Measurements from ENCODE around the gene LMAN2L. TPM values are rescaled to one million over a fixed set of nuclear protein-coding genes. Genes with fewer than 3 reads are reported as not detected.

LMAN2L gene
- total and polyA plus RNA-seq, 8 donors = 1.4 to 17.1 (median 6.0) TPM

GRCh38 chr2:96697476-96697875, 42.4 kb downstream of the LMAN2L start:
- Histone ChIP-seq H3K27ac (no peak overlapping the region), H3K4me1 (no peaks in the 10 kb centered on the region), H3K4me3 (no peak overlapping the region), H3K36me3 (peaks cover 0 to 18% (median 11%) of the 10 kb centered on the region in 4 donors), H3K27me3 (no peaks in the 10 kb centered on the region), H3K9me3 (no peaks in the 10 kb centered on the region)
- no peak for TF ChIP-seq EP300 (IDR thresholded peaks at IDR 0.05)
- no peak for TF ChIP-seq POLR2AphosphoS5 (IDR thresholded peaks at IDR 0.05)
- no peak for TF ChIP-seq CTCF (IDR thresholded peaks at IDR 0.05)
- no peak for DNase-seq
- WGBS, 5 donors = 80 to 96% (median 87%) methylated on average over 1 to 2 of the region's 2 CpGs
- intact Hi-C loops (cut with DNase I; ENCODE audit: low total_unique reads) = no loop called here

- no peaks in the 10 kb centered on the region for H3K4me1 ChIP-seq
- no peak for TF ChIP-seq POLR2A (IDR thresholded peaks at IDR 0.05)
- TF ChIP-seq EP300 (IDR thresholded peaks at IDR 0.05) = no peak
- no peak for TF ChIP-seq POLR2AphosphoS5 (IDR thresholded peaks at IDR 0.05)
- TF ChIP-seq CTCF (IDR thresholded peaks at IDR 0.05) = no peak
- H3K27ac ChIP-seq = no peak overlapping the region
- no peak overlapping the region for H3K4me3 ChIP-seq
- 82 to 92% (median 86%) methylated on average over 15 of the region's 15 CpGs for WGBS, 5 donors
- peaks cover 0 to 3% (median 0%) of the 10 kb centered on the region in 4 donors for H3K36me3 ChIP-seq
- no peaks in the 10 kb centered on the region for H3K27me3 ChIP-seq
- H3K9me3 ChIP-seq = no peaks in the 10 kb centered on the region
- intact Hi-C loops (cut with DNase I; ENCODE audit: low total_unique reads) = no loop called here
- DNase-seq = no peak
Measured at GRCh38 chr2:96695602-96696001, 44.3 kb downstream of the LMAN2L start.

GRCh38 chr2:96694816-96695455, 44.9 kb downstream of the LMAN2L start:
- DNase-seq = peak in 1 of 2 donors; percentile 20
- H3K27me3 ChIP-seq = no peaks in the 10 kb centered on the region
- H3K9me3 ChIP-seq = no peaks in the 10 kb centered on the region
- no peaks in the 10 kb centered on the region for H3K4me1 ChIP-seq
- no peaks in the 10 kb centered on the region for H3K36me3 ChIP-seq
- H3K4me3 ChIP-seq = no peak overlapping the region
- 80 to 84% (median 81%) methylated on average over 11 to 13 of the region's 13 CpGs for WGBS, 5 donors
- no peak for TF ChIP-seq POLR2AphosphoS5 (IDR thresholded peaks at IDR 0.05)
- no peak for TF ChIP-seq CTCF (IDR thresholded peaks at IDR 0.05)
- TF ChIP-seq EP300 (IDR thresholded peaks at IDR 0.05) = no peak
- no peak for TF ChIP-seq POLR2A (IDR thresholded peaks at IDR 0.05)
- intact Hi-C loops (cut with DNase I; ENCODE audit: low total_unique reads) = no loop called here
- H3K27ac ChIP-seq = no peak overlapping the region

GRCh38 chr2:96694279-96694678, 45.6 kb downstream of the LMAN2L start:
- Histone ChIP-seq H3K9me3 (no peaks in the 10 kb centered on the region), H3K4me1 (no peaks in the 10 kb centered on the region), H3K4me3 (no peak overlapping the region), H3K36me3 (no peaks in the 10 kb centered on the region), H3K27me3 (no peaks in the 10 kb centered on the region), H3K27ac (no peak overlapping the region)
- WGBS, 5 donors = 87 to 93% (median 89%) methylated on average over 8 of the region's 8 CpGs
- TF ChIP-seq POLR2AphosphoS5 (IDR thresholded peaks at IDR 0.05) (no peak), EP300 (IDR thresholded peaks at IDR 0.05) (no peak)
- DNase-seq = no peak
- intact Hi-C loops (cut with DNase I; ENCODE audit: low total_unique reads) = no loop called here
